NCI-H774 (cell line): ENCODE data around the gene MMADHC.
A peak's percentile ranks its signal among the peaks of the same experiment; 100 is the strongest.
"Not testable (repeated sequence)": the region's sequence is repeated elsewhere in the genome, so short reads cannot be mapped to it uniquely, and the experiment has no call there.

ENCODE experiments used
- DNase-seq: peaks from one replicate; lab custom pipeline; 2025; lab: John Stamatoyannopoulos, UW

The MMADHC gene

GRCh38 chr2:149595056-149595963 is 7.7 kb upstream of the MMADHC start:
- no peak for DNase-seq

GRCh38 chr2:149594411-149594810 is 6.8 kb upstream of the MMADHC start:
- no peak for DNase-seq

- DNase-seq, result no peak
Observed at GRCh38 chr2:149587950-149588487, 444 bp upstream of the MMADHC start.

GRCh38 chr2:149586898-149587219 is 716 bp downstream of the MMADHC start:
- no peak for DNase-seq

GRCh38 chr2:149586063-149586462 is 1.5 kb downstream of the MMADHC start:
- no peak for DNase-seq

GRCh38 chr2:149585166-149585885 is 2.2 kb downstream of the MMADHC start:
- no peak for DNase-seq

- no peak for DNase-seq
Observed at GRCh38 chr2:149579972-149580882, 7.3 kb downstream of the MMADHC start.

- no peak for DNase-seq
Observed at GRCh38 chr2:149577269-149577668, 10.3 kb downstream of the MMADHC start.

GRCh38 chr2:149575752-149576151 is 11.8 kb downstream of the MMADHC start:
- DNase-seq, result no peak

- no peak for DNase-seq
Observed at GRCh38 chr2:149575277-149575676, 12.3 kb downstream of the MMADHC start.

- DNase-seq, result no peak
Observed at GRCh38 chr2:149573760-149574159, 13.8 kb downstream of the MMADHC start.

- no peak for DNase-seq
Observed at GRCh38 chr2:149572102-149572953, 15.2 kb downstream of the MMADHC start.

GRCh38 chr2:149568138-149568537 is 19.4 kb downstream of the MMADHC start:
- DNase-seq, result no peak

- DNase-seq, result no peak
Observed at GRCh38 chr2:149566652-149567051, 20.9 kb downstream of the MMADHC start.

GRCh38 chr2:149565625-149566024 is 21.9 kb downstream of the MMADHC start:
- DNase-seq, result not testable (repeated sequence)

- no peak for DNase-seq
Observed at GRCh38 chr2:149564983-149565382, 22.6 kb downstream of the MMADHC start.

GRCh38 chr2:149564097-149564496 is 23.5 kb downstream of the MMADHC start:
- no peak for DNase-seq

- peak; percentile 29 for DNase-seq
Observed at GRCh38 chr2:149562324-149562723, 25.3 kb downstream of the MMADHC start.

- no peak for DNase-seq
Observed at GRCh38 chr2:149561309-149561926, 26.2 kb downstream of the MMADHC start.

- no peak for DNase-seq
Observed at GRCh38 chr2:149559341-149560068, 28.1 kb downstream of the MMADHC start.
